HEK293 (cell line): ENCODE data around the gene CST1.
"Not testable (repeated sequence)": the region's sequence is repeated elsewhere in the genome, so short reads cannot be mapped to it uniquely, and the experiment has no call there.

Experiments used
- CTCF ChIA-PET: fragments of 350-600 bp; formaldehyde crosslinking; extraction: SDS; loops from one replicate; lab custom pipeline; 2021; ENCODE audit warnings: antibody characterized with exemption; lab: Yijun Ruan, JAX
- POLR2A ChIA-PET: fragments of 300-600 bp; formaldehyde crosslinking; extraction: SDS; loops from one replicate; lab custom pipeline; 2020; ENCODE audit warnings: antibody characterized with exemption, inconsistent platforms; lab: Yijun Ruan, JAX
- H3K27ac ChIP-seq: fragments of 200-500 bp; sonication (Bioruptor generic); 2 replicates; pipeline ENCODE4 v1.5.1; 2014; ENCODE audit warnings: low read depth, low read length, control low read depth, inconsistent platforms; ENCODE audit errors: extremely low read depth
- H3K36me3 ChIP-seq, 2 experiments: fragments of 200-500 bp in 1 of 2; sonication (Bioruptor generic) in 1 of 2; 1 replicate in 1 of 2; 2 replicates in 1 of 2; pipeline ENCODE4 v1.5.1; 2014 to 2017; ENCODE audit warnings: inconsistent platforms in 2 of 2, low read length in 2 of 2; ENCODE audit not compliant: control insufficient read depth in 2 of 2, insufficient read depth in 1 of 2
- H3K4me1 ChIP-seq: fragments of 200-500 bp; sonication (Bioruptor generic); 2 replicates; pipeline ENCODE4 v1.5.1; 2014; ENCODE audit warnings: mild to moderate bottlenecking, low read length, inconsistent platforms; ENCODE audit not compliant: control insufficient read depth, insufficient read depth
- H3K4me3 ChIP-seq: 2 replicates; pipeline ENCODE4 v1.5.1; 2011; ENCODE audit warnings: low read depth, mild to moderate bottlenecking, control low read depth, low read length, moderate library complexity
- H3K9me3 ChIP-seq: fragments of 200-500 bp; sonication (Bioruptor generic); 2 replicates; pipeline ENCODE4 v1.5.1; 2014; ENCODE audit warnings: low read depth, low read length, inconsistent platforms; ENCODE audit not compliant: control insufficient read depth, insufficient read depth
- FEZF1 ChIP-seq: fragments of 450-650 bp; formaldehyde crosslinking; IDR thresholded peaks from 2 replicates; pipeline ENCODE4 v1.5.1; 2016; ENCODE audit warnings: missing biosample characterization, missing genetic modification characterization
- GLIS2 ChIP-seq: fragments of 450-650 bp; formaldehyde crosslinking; IDR thresholded peaks from 2 replicates; pipeline ENCODE4 v1.5.1; 2016; ENCODE audit warnings: missing biosample characterization, missing genetic modification characterization
- HOXD13 ChIP-seq: sonication (generic); formaldehyde crosslinking; IDR thresholded peaks from 2 replicates; pipeline ENCODE4 v1.8.0; 2022; ENCODE audit warnings: missing genetic modification reagents, borderline replicate concordance
- MYNN ChIP-seq: fragments of 450-650 bp; formaldehyde crosslinking; IDR thresholded peaks from 2 replicates; pipeline ENCODE4 v1.5.1; 2016; ENCODE audit warnings: missing biosample characterization, missing genetic modification characterization, borderline replicate concordance
- REST ChIP-seq: fragments of 450-650 bp; formaldehyde crosslinking; IDR thresholded peaks from 2 replicates; pipeline ENCODE4 v1.5.1; 2016; ENCODE audit warnings: missing biosample characterization, missing genetic modification characterization
- ZFHX2 ChIP-seq: fragments of 450-650 bp; formaldehyde crosslinking; conservative IDR thresholded peaks from 2 replicates; pipeline ENCODE4 v1.5.1; 2016; ENCODE audit warnings: missing biosample characterization, missing genetic modification characterization
- ZNF10 ChIP-seq: fragments of 450-650 bp; formaldehyde crosslinking; IDR thresholded peaks from 2 replicates; pipeline ENCODE4 v1.5.1; 2017; ENCODE audit warnings: missing biosample characterization, missing genetic modification characterization
- ZNF148 ChIP-seq: fragments of 450-650 bp; formaldehyde crosslinking; IDR thresholded peaks from 2 replicates; pipeline ENCODE4 v1.5.0; 2017; ENCODE audit warnings: missing biosample characterization, missing genetic modification characterization, borderline replicate concordance
- ZNF174 ChIP-seq: fragments of 450-650 bp; formaldehyde crosslinking; IDR thresholded peaks from 2 replicates; pipeline ENCODE4 v1.5.0; 2017; ENCODE audit warnings: missing biosample characterization, mild to moderate bottlenecking, missing genetic modification characterization
- ZNF202 ChIP-seq: fragments of 450-650 bp; formaldehyde crosslinking; IDR thresholded peaks from 2 replicates; pipeline ENCODE4 v1.5.1; 2016; ENCODE audit warnings: missing biosample characterization, missing genetic modification characterization, borderline replicate concordance
- ZNF248 ChIP-seq: fragments of 450-650 bp; formaldehyde crosslinking; IDR thresholded peaks from 2 replicates; pipeline ENCODE4 v1.5.1; 2017; ENCODE audit warnings: missing biosample characterization, missing genetic modification characterization
- ZNF292 ChIP-seq: fragments of 450-650 bp; formaldehyde crosslinking; IDR thresholded peaks from 2 replicates; pipeline ENCODE4 v1.5.1; 2016; ENCODE audit warnings: low read depth, missing biosample characterization, missing genetic modification characterization, borderline replicate concordance
- ZNF391 ChIP-seq: fragments of 450-650 bp; formaldehyde crosslinking; IDR thresholded peaks from 2 replicates; pipeline ENCODE4 v1.5.1; 2016; ENCODE audit warnings: low read depth, missing biosample characterization, missing genetic modification characterization, borderline replicate concordance
- ZNF423 ChIP-seq: fragments of 450-650 bp; formaldehyde crosslinking; IDR thresholded peaks from 2 replicates; pipeline ENCODE4 v1.5.1; 2016; ENCODE audit warnings: missing biosample characterization, missing genetic modification characterization
- ZNF48 ChIP-seq: fragments of 450-650 bp; formaldehyde crosslinking; IDR thresholded peaks from 2 replicates; pipeline ENCODE4 v1.5.1; 2016; ENCODE audit warnings: missing biosample characterization, missing genetic modification characterization
- ZNF501 ChIP-seq: fragments of 450-650 bp; formaldehyde crosslinking; IDR thresholded peaks from 2 replicates; pipeline ENCODE4 v1.5.1; 2016; ENCODE audit warnings: missing biosample characterization, missing genetic modification characterization
- ZNF548 ChIP-seq: fragments of 450-650 bp; formaldehyde crosslinking; IDR thresholded peaks from 2 replicates; pipeline ENCODE4 v1.5.1; 2016; ENCODE audit warnings: missing biosample characterization, missing genetic modification characterization
- ZNF596 ChIP-seq: fragments of 450-650 bp; IDR thresholded peaks from 2 replicates; pipeline ENCODE4 v1.5.0; 2018; ENCODE audit warnings: missing biosample characterization, mild to moderate bottlenecking, missing genetic modification characterization, moderate library complexity
- ZNF626 ChIP-seq: fragments of 450-650 bp; sonication (Bioruptor Pico); formaldehyde crosslinking; IDR thresholded peaks from 2 replicates; pipeline ENCODE4 v1.5.1; 2018; ENCODE audit warnings: missing biosample characterization, missing genetic modification characterization, inconsistent platforms
- ZNF664 ChIP-seq: fragments of 450-650 bp; formaldehyde crosslinking; IDR thresholded peaks from 2 replicates; pipeline ENCODE4 v1.5.1; 2016; ENCODE audit warnings: missing biosample characterization, missing genetic modification characterization
- ZNF692 ChIP-seq: fragments of 450-650 bp; formaldehyde crosslinking; IDR thresholded peaks from 2 replicates; pipeline ENCODE4 v1.5.1; 2016; ENCODE audit warnings: missing biosample characterization, missing genetic modification characterization
- ZNF830 ChIP-seq: fragments of 450-650 bp; IDR thresholded peaks from 2 replicates; pipeline ENCODE4 v1.5.0; 2018; ENCODE audit warnings: missing biosample characterization, missing genetic modification characterization, low read depth, mild to moderate bottlenecking, moderate library complexity
- ZSCAN4 ChIP-seq: fragments of 450-650 bp; formaldehyde crosslinking; IDR thresholded peaks from 2 replicates; pipeline ENCODE4 v1.5.1; 2017; ENCODE audit warnings: missing biosample characterization, missing genetic modification characterization

CST1 gene

GRCh38 chr20:23763345-23763744 lies 12.6 kb upstream of the CST1 start:
- no peaks in the 10 kb centered on the region for H3K36me3 ChIP-seq
- TF ChIP-seq ZFHX2 (tag by site-specific recombination), result no peak
- no peak for TF ChIP-seq FEZF1 (tag by site-specific recombination)
- no peak for TF ChIP-seq ZNF664 (tag by site-specific recombination)
- TF ChIP-seq ZNF48 (tag by site-specific recombination), result no peak
- no peak for TF ChIP-seq REST (tag by site-specific recombination)
- no peak for TF ChIP-seq ZNF10 (tag by site-specific recombination)
- TF ChIP-seq ZNF391 (tag by site-specific recombination), result no peak
- TF ChIP-seq ZNF292 (tag by site-specific recombination), result no peak
- no peak for TF ChIP-seq ZNF626
- TF ChIP-seq ZNF692 (tag by site-specific recombination), result no peak
- TF ChIP-seq ZSCAN4, result no peak
- no peak for TF ChIP-seq GLIS2
- no peak for TF ChIP-seq MYNN (tag by site-specific recombination)
- no peak for TF ChIP-seq ZNF174 (tag by site-specific recombination)
- no peak for TF ChIP-seq ZNF548 (tag by site-specific recombination)
- TF ChIP-seq ZNF596 (tag by site-specific recombination), result no peak
- TF ChIP-seq ZNF830 (tag by site-specific recombination), result no peak
- no peak for TF ChIP-seq HOXD13 (CRISPR knock-in tag)
- TF ChIP-seq, all 188 proteins: peak for 0
- ChIA-PET POLR2A (no interaction called here), CTCF (interaction anchor here (1.5 kb wide), 1 partner anchor 95 kb away, joined by 3 read pairs; no protein-coding TSS in a partner anchor)
- no peaks in the 10 kb centered on the region for H3K9me3 ChIP-seq
- no peaks in the 10 kb centered on the region for H3K4me1 ChIP-seq
- H3K4me3 ChIP-seq, result no peak overlapping the region
- H3K27ac ChIP-seq, result no peak overlapping the region

- ChIA-PET CTCF (interaction anchor here (2.2 kb wide), 1 partner anchor 22 kb away, joined by 5 read pairs; no protein-coding TSS in a partner anchor), POLR2A (no interaction called here)
- no peaks in the 10 kb centered on the region for H3K36me3 ChIP-seq
Measured at GRCh38 chr20:23759306-23759940, 8.7 kb upstream of the CST1 start.

GRCh38 chr20:23756792-23757191 lies 6.1 kb upstream of the CST1 start:
- H3K4me3 ChIP-seq, POLR2A ChIA-PET, H3K36me3 ChIP-seq, H3K4me1 ChIP-seq, CTCF ChIA-PET, H3K27ac ChIP-seq, H3K9me3 ChIP-seq: not testable (repeated sequence)

More at GRCh38 chr20:23759306-23759940, 8.7 kb upstream of the CST1 start:
- TF ChIP-seq ZNF423 (tag by site-specific recombination) (no peak), ZNF248 (tag by site-specific recombination) (no peak), ZNF148 (no peak), ZNF501 (tag by site-specific recombination) (no peak), ZNF202 (tag by site-specific recombination) (no peak)
- TF ChIP-seq, all 188 proteins: peak for 0
- H3K9me3 ChIP-seq, result no peaks in the 10 kb centered on the region
- H3K27ac ChIP-seq, result no peak overlapping the region
- no peaks in the 10 kb centered on the region for H3K4me1 ChIP-seq
- no peak overlapping the region for H3K4me3 ChIP-seq
